ENCODE measurements around the gene ST8SIA4.
A peak's percentile ranks its signal among the peaks of the same experiment; 100 is the strongest.

ST8SIA4 gene

GRCh38 chr5:100852051-100852450, 51.0 kb downstream of the ST8SIA4 start:
- H3K4me1 ChIP-seq (ENCODE audit: control insufficient read depth, low read length), result peaks cover 64% of the 10 kb centered on the region
- peaks cover 10% of the 10 kb centered on the region; the same call in 1 of the 2 replicates for H3K79me2 ChIP-seq (ENCODE audit: control insufficient read depth, low read length)
- peak overlapping the region; percentile 95 for H3K27ac ChIP-seq (ENCODE audit: low read depth, low read length)
- H3K4me2 ChIP-seq (ENCODE audit: low read length), result peak overlapping the region; percentile 88
- TF ChIP-seq EZH2phosphoT487 (IDR thresholded peaks at IDR 0.05; ENCODE audit: borderline replicate concordance, low read length), result no peak
- no peak for TF ChIP-seq CTCF (IDR thresholded peaks at IDR 0.05; ENCODE audit: low read depth, low read length, poor library complexity, severe bottlenecking)
- peaks cover 24% of the 10 kb centered on the region for H3K36me3 ChIP-seq (ENCODE audit: control insufficient read depth, low read length)
- H3K4me3 ChIP-seq (ENCODE audit: low read length), result no peak overlapping the region; the same call in 1 of the 2 replicates
- no peaks in the 10 kb centered on the region for H3K27me3 ChIP-seq (ENCODE audit: control insufficient read depth, low read length)
- H3K9me3 ChIP-seq (ENCODE audit: control insufficient read depth, insufficient read depth, low read length), result no peaks in the 10 kb centered on the region
- peaks cover 36% of the 10 kb centered on the region for H3F3A ChIP-seq (ENCODE audit: control insufficient read depth, insufficient read depth)
- no peaks in the 10 kb centered on the region for H3K9me2 ChIP-seq (replicated peaks; ENCODE audit: control insufficient read depth, low read length)
- H4K20me1 ChIP-seq (ENCODE audit: control insufficient read depth, insufficient read depth, low read depth, low read length), result no peaks in the 10 kb centered on the region

DNA sequence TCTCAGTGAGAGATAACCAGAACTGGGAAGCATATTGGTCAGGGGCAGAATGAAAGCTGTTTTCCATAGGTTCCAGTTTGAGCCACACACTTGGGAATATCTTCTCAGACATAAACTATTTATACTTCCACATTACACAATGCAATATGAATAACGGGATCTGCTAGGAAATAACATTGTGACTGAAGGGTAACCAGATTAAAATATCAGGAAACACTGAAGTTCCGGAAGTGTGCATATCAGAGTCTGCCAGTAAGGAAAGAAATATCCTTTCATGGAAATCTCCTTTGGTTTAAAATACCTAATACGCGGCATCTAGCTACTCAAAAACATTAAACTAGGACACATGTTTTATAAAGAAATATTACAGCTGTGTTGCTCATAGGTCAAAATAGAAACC, 56.3 kb downstream of the ST8SIA4 start:
- Histone ChIP-seq H3K4me1 (ENCODE audit: control insufficient read depth, low read length) (peaks cover 33% of the 10 kb centered on the region), H3K79me2 (ENCODE audit: control insufficient read depth, low read length) (no peaks in the 10 kb centered on the region), H3K4me3 (ENCODE audit: low read length) (no peak overlapping the region), H3K27ac (ENCODE audit: low read depth, low read length) (no peak overlapping the region), H3F3A (ENCODE audit: control insufficient read depth, insufficient read depth) (0 out of 2 replicates have a peak, but pooled peaks cover 2% of the 10 kb centered on the region), H3K4me2 (ENCODE audit: low read length) (peak overlapping the region; percentile 15; the same call in 1 of the 2 replicates), H4K20me1 (ENCODE audit: control insufficient read depth, insufficient read depth, low read depth, low read length) (no peaks in the 10 kb centered on the region), H3K27me3 (ENCODE audit: control insufficient read depth, low read length) (no peaks in the 10 kb centered on the region), H3K36me3 (ENCODE audit: control insufficient read depth, low read length) (peaks cover 11% of the 10 kb centered on the region; the same call in 1 of the 2 replicates), H3K9me2 (replicated peaks; ENCODE audit: control insufficient read depth, low read length) (no peaks in the 10 kb centered on the region), H3K9me3 (ENCODE audit: control insufficient read depth, insufficient read depth, low read length) (no peaks in the 10 kb centered on the region)
- TF ChIP-seq CTCF (IDR thresholded peaks at IDR 0.05; ENCODE audit: low read depth, low read length, poor library complexity, severe bottlenecking) (no peak), EZH2phosphoT487 (IDR thresholded peaks at IDR 0.05; ENCODE audit: borderline replicate concordance, low read length) (no peak)

DNA sequence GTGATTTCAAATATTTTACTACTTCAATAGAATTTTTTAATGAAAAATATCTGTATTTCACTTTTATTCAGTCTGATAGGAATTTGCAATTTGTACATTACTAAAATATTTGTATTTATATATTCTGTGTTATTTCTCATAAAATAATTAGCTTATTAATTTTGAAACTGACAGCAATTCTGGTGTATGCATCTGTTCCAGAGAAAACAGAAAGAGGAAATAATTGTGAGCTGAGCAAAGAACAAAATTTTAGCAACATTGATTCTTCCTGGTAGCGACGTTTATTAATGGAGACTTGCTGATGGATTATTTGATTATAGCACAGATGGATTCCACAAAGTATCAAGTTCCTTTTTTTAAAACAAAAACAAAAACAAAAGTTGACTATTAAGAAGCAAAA, 61.0 kb downstream of the ST8SIA4 start:
- Histone ChIP-seq H3K79me2 (ENCODE audit: control insufficient read depth, low read length) (no peaks in the 10 kb centered on the region), H3K4me1 (ENCODE audit: control insufficient read depth, low read length) (peaks cover 56% of the 10 kb centered on the region), H3K4me3 (ENCODE audit: low read length) (no peak overlapping the region; the same call in 1 of the 2 replicates), H3K36me3 (ENCODE audit: control insufficient read depth, low read length) (peaks cover 14% of the 10 kb centered on the region), H3K27ac (ENCODE audit: low read depth, low read length) (no peak overlapping the region), H3K9me2 (replicated peaks; ENCODE audit: control insufficient read depth, low read length) (no peaks in the 10 kb centered on the region), H3F3A (ENCODE audit: control insufficient read depth, insufficient read depth) (0 out of 2 replicates have a peak, but pooled peaks cover 2% of the 10 kb centered on the region), H3K9me3 (ENCODE audit: control insufficient read depth, insufficient read depth, low read length) (no peaks in the 10 kb centered on the region), H3K4me2 (ENCODE audit: low read length) (peak overlapping the region; percentile 46), H3K27me3 (ENCODE audit: control insufficient read depth, low read length) (no peaks in the 10 kb centered on the region), H4K20me1 (ENCODE audit: control insufficient read depth, insufficient read depth, low read depth, low read length) (no peaks in the 10 kb centered on the region)
- TF ChIP-seq CTCF (IDR thresholded peaks at IDR 0.05; ENCODE audit: low read depth, low read length, poor library complexity, severe bottlenecking) (no peak), EZH2phosphoT487 (IDR thresholded peaks at IDR 0.05; ENCODE audit: borderline replicate concordance, low read length) (no peak)

Measured in DOHH2 (cell line).